HK-2 (cell line): ENCODE data around the gene SIGLEC6.

Source experiments
- DNase-seq: peaks from one replicate; pipeline ENCODE4 v3.0.0-alpha.2; 2018; ENCODE audit not compliant: unreplicated experiment

SIGLEC6 gene

GRCh38 chr19:51548213-51548651, 16.8 kb upstream of the SIGLEC6 start:
- DNase-seq = no peak

DNA sequence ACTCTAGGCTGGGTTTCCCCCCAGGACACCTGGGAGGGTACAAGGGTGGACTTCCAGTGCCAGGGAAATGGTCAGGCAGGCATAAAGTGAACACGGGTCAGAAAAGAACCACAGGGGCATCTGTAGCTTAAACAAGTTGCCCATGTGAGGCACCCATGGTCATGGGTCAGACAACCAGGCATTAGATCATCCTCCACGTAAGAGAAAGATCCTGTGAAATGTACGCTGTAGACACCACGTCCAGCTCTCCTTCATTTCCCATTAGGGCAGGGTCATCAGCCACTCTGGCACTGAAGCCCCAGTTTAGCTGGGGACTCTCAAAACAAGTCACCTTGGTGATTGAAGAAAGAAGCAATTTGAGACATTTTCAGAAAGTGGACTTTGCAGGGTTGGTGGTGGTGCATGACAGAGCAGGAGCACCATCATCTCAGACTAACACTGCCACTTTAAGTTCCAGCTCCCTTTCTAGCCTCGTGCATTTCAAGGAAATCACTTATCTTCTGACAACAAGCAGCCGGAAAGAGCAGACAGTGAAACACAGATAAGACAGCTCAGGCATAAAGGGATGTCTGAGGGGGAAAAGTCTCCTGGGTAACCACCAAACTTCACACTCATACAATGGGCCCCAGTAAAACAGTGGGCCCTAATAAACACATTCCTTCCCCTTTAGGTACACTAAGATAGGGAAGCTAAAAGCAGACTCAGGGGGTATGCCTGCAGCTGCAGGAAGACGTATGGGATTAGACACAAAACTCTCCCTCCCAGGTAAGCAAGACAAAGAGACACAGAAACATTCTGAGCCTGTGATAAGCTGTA, 16.1 kb upstream of the SIGLEC6 start:
- DNase-seq = no peak

GRCh38 chr19:51546650-51547396, 15.4 kb upstream of the SIGLEC6 start:
- peak; percentile 20 for DNase-seq

GRCh38 chr19:51546107-51546649, 14.7 kb upstream of the SIGLEC6 start:
- no peak for DNase-seq

- no peak for DNase-seq
Measured at GRCh38 chr19:51544038-51544437, 12.6 kb upstream of the SIGLEC6 start.

GRCh38 chr19:51542699-51543098, 11.2 kb upstream of the SIGLEC6 start:
- no peak for DNase-seq

GRCh38 chr19:51541458-51542357, 10.2 kb upstream of the SIGLEC6 start:
- DNase-seq = no peak

- DNase-seq = no peak
Measured at GRCh38 chr19:51539821-51540366, 8.4 kb upstream of the SIGLEC6 start.

GRCh38 chr19:51535535-51535934, 4.1 kb upstream of the SIGLEC6 start:
- no peak for DNase-seq

DNA sequence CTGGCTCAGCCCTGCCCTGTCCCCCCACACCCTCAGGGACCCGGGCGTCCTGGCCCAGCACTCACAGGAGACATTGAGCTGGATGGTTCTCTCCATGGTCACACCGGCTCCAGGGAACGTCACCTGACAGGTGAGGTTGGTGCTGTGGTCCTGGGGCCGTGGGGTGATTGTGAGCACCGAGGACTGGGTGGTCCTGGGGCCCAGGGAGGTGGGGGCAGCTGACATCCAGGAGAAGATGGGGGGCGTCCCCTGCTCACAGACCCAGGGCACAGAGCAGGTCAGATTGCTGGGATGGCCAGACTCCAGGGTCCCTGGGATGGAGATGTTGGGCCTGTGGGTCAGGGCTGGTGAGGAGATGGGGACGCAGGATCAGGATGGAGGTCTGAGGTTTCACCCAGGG, 854 bp downstream of the SIGLEC6 start:
- DNase-seq = no peak

DNA sequence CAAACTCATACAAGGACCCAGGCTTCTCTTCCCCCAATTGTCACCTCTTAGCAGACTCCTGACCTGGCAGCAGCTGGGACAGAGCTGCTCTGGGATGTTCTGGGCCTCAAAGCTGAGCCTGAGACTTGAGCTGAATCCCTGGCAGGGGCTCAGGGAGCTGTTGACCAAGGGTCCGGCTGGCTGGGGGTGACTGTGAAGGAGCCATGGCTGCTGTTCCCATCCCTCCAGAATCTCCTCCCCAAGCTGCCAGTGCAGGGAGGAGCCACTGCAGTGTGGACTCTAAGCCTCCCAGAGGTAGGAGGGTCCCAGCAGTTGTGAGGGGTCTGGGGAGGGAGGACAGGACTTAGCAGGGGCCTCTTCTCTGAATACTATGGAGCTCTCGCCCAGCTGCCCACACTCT, 2.2 kb downstream of the SIGLEC6 start:
- no peak for DNase-seq

- DNase-seq = no peak
Measured at GRCh38 chr19:51525651-51526050, 5.8 kb downstream of the SIGLEC6 start.

DNA sequence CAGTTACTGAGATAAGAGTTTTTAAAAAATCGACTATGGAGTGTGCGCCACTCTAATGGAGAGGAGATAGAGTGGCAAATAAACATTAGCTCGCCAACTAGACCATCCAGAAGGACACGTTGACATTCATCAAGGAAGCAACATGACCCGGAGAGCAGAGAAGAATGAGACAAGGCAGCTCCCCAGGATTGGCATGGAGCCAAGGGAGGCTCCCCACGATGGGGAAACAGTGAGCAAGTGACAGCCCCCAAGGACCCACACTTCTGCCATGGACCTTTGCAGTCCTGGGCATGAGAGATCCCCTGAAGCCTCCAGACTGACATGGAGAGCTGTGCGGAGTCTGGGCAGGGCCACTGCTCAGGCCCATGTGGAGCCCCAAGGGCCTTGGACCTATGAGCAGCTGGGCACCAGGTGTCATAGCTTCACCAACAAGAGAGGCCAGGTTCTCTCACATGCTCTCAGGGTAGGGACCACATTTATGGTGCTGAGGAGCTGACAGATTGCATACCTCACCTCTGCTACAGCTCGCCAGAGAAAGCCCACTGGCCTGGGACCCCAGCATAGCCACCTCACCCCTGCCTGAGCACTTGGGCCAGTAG, 6.7 kb downstream of the SIGLEC6 start:
- DNase-seq = no peak

DNA sequence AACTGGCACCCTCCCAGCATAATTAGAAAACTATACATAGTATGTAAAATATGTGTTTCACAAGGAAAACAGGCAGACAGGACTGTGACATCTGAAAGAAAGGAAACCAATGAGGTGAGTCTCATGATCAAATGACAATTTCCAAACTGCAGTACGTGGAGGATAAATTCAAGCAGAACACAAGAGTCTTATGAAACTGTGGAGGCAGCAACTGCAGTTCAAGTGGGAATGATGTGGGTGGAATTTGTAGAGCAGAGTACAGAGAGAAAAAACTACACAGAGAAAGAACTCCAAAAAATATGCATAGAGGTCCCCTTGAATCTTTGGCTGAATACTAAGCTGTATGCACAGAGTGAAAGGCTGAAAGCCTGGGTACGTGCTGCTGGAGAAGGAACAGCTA, 9.7 kb downstream of the SIGLEC6 start:
- no peak for DNase-seq

DNA sequence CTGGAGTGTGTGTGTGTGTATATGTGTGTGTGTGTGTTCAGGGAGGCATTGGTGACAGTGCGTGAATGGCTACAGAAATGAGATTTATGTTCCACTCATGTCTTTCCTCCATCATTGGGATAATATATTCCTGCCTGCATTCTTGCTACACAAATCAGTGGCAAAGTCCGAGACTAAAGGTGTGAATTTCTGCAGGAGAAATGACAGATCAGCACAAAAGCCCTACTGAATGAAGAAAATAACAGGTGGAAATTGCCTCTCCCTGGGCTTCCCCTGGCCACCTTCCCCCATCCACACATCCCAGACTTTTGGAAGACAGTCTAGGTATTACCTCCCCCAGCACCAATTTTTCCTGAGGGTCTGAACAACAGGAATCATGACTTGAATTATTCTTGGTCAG, 10.1 kb downstream of the SIGLEC6 start:
- no peak for DNase-seq

DNA sequence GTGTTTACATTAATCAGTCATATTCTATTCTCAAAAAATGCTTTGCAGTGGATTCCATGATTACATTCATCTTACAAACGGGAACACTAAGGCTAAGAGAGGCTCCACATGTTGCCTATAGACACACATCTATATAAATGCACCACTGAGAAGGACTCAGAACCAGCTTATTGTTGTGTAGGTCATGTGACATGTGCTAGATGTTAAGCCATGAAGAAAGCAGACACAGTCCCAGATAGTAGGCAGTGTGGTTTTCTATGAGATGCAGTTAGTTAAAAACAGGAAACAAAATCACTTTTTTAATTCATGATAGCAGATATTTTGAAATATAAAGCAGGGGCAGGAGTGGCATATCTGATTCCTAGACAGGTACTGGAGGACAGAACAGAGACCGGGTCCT, 10.7 kb downstream of the SIGLEC6 start:
- DNase-seq = no peak

DNA sequence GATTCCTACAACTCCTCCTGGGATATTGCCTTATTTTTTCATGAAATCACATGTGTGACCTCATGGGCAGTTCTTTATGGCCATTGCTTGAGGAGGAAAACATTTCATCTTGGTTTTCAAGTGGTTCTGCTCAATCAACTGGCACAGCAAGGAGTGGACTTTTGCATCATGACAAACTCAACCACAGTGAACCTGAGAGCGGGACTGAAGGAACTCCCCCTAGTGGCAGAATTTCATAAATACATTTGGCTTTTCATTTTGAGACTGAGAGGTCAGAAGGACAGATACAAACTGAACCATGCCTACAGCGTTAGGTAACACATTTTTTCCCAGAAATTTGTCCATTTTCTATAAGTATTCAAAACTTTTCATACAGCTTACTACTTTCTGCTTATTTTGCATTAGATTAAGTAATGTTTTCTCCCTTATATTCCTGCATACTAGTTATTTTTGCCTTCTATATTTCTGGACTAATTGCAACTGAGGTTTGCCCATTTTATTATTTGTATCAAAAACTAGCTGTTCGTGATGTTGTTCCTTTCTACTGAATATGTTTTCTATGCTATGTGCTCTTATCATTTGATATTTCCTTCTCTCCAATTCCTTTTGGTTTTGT, 16.5 kb downstream of the SIGLEC6 start:
- DNase-seq = peak; percentile 7

- DNase-seq = no peak
Measured at GRCh38 chr19:51513968-51514367, 17.5 kb downstream of the SIGLEC6 start.

GRCh38 chr19:51511353-51511752, 20.1 kb downstream of the SIGLEC6 start:
- DNase-seq = peak; percentile 5

- DNase-seq = no peak
Measured at GRCh38 chr19:51509823-51510660, 21.4 kb downstream of the SIGLEC6 start.
